Keratinocyte (primary cell): ENCODE data around the gene KLC4. TPM values are rescaled to one million over a fixed set of nuclear protein-coding genes. Genes with fewer than 3 reads are reported as not detected.

Experiments
- DNase-seq: peaks from one replicate; pipeline ENCODE4 v3.0.0-alpha.2; 2011; ENCODE audit warnings: low read depth, missing footprints, low spot score
- FAIRE-seq: peaks from 2 replicates; lab custom pipeline; 2011; peaks lifted over from hg19 to GRCh38; lab: Jason Lieb, UNC
- H2AFZ ChIP-seq: 2 replicates; pipeline ENCODE4 v1.6.0; 2012; ENCODE audit warnings: low read length, control low read depth, inconsistent platforms; ENCODE audit not compliant: control insufficient read depth
- H3K27ac ChIP-seq: 2 replicates; pipeline ENCODE4 v1.5.1; 2011; ENCODE audit warnings: low read length; ENCODE audit not compliant: control insufficient read depth, insufficient read depth
- H3K27me3 ChIP-seq: 3 replicates; pipeline ENCODE4 v1.6.0; 2011; ENCODE audit warnings: low read length; ENCODE audit not compliant: control insufficient read depth, insufficient read depth; ENCODE audit errors: extremely low read depth
- H3K36me3 ChIP-seq, 2 experiments: 2 replicates in 1 of 2; 3 replicates in 1 of 2; pipeline ENCODE4 v1.5.1; 2011; ENCODE audit warnings: low read length in 2 of 2, mild to moderate bottlenecking in 1 of 2; ENCODE audit not compliant: control insufficient read depth in 2 of 2, insufficient read depth in 2 of 2; ENCODE audit errors: extremely low read depth in 1 of 2
- H3K4me1 ChIP-seq: 3 replicates; pipeline ENCODE4 v1.5.1; 2011; ENCODE audit warnings: low read length; ENCODE audit not compliant: control insufficient read depth, insufficient read depth; ENCODE audit errors: extremely low read depth
- H3K4me2 ChIP-seq: 3 replicates; pipeline ENCODE4 v1.6.0; 2011; ENCODE audit warnings: low read depth, low read length; ENCODE audit not compliant: control insufficient read depth, insufficient read depth; ENCODE audit errors: extremely low read depth
- H3K4me3 ChIP-seq, 3 experiments: fragments of 200-600 bp in 1 of 3; sonication (generic) in 1 of 3; 2 replicates in 2 of 3; 3 replicates in 1 of 3; pipeline ENCODE4 v1.5.1; 2011 to 2016; ENCODE audit warnings: low read length in 3 of 3, mild to moderate bottlenecking in 3 of 3, control low read depth in 2 of 3, inconsistent platforms in 1 of 3, low read depth in 1 of 3, mixed read lengths in 1 of 3, mixed run types in 1 of 3, moderate library complexity in 1 of 3; ENCODE audit not compliant: control insufficient read depth in 2 of 3, insufficient read depth in 2 of 3; ENCODE audit errors: extremely low read depth in 1 of 3
- H3K79me2 ChIP-seq: 2 replicates; pipeline ENCODE4 v1.6.0; 2012; ENCODE audit warnings: low read length; ENCODE audit not compliant: control insufficient read depth, insufficient read depth
- H3K9ac ChIP-seq: 3 replicates; pipeline ENCODE4 v1.6.0; 2011; ENCODE audit warnings: low read length; ENCODE audit not compliant: control insufficient read depth, insufficient read depth; ENCODE audit errors: extremely low read depth
- H3K9me1 ChIP-seq: 3 replicates; pipeline ENCODE4 v1.6.0; 2011; ENCODE audit warnings: low read length; ENCODE audit not compliant: control insufficient read depth, insufficient read depth; ENCODE audit errors: extremely low read depth
- H3K9me3 ChIP-seq: 2 replicates; pipeline ENCODE4 v1.5.1; 2012; ENCODE audit warnings: low read depth, low read length; ENCODE audit not compliant: control insufficient read depth
- H4K20me1 ChIP-seq: 3 replicates; pipeline ENCODE4 v1.6.0; 2011; ENCODE audit warnings: low read length; ENCODE audit not compliant: control insufficient read depth, insufficient read depth; ENCODE audit errors: extremely low read depth
- EZH2 ChIP-seq: IDR thresholded peaks from one replicate; pipeline ENCODE4 v1.6.1; 2012; ENCODE audit warnings: inconsistent platforms, mild to moderate bottlenecking, low read length, moderate library complexity
- dilution Hi-C: fragments of 300-500 bp; cut with MboI; formaldehyde crosslinking; loops from one replicate; pipeline ENCODE4 v1.7.0; 2020; ENCODE audit warnings: low sequenced_read_pairs; ENCODE audit not compliant: extremely low pct_ligation_motif_present
- polyA plus RNA-seq, 5 experiments: library from polyadenylated mRNA; depleted of rRNA in 3 of 5; stranded (reverse) in 3 of 5; stranded (forward) in 1 of 5; unstranded in 1 of 5; fragments of >200 nt; gene quantifications; 1 replicate in 1 of 5; 2 replicates in 3 of 5; 3 replicates in 1 of 5; pipeline versions ENCODE4 v1.2.1 to v1.2.3, GENCODE V29; 2011 to 2012; ENCODE audit warnings: missing spikeins in 2 of 5, low read depth in 1 of 5, low replicate concordance in 1 of 5
- TF ChIP-seq, protein P1 (sequence below), 3 experiments: IDR thresholded peaks in 1 of 3; conservative IDR thresholded peaks in 1 of 3; optimal IDR thresholded peaks in 1 of 3; 2 replicates in 2 of 3; 3 replicates in 1 of 3; pipeline versions ENCODE3 to v1.5.1; 2011; ENCODE audit warnings: low read length in 3 of 3, mild to moderate bottlenecking in 3 of 3, moderate library complexity in 2 of 3, control low read depth in 1 of 3, inconsistent platforms in 1 of 3; ENCODE audit not compliant: insufficient read depth in 2 of 3; ENCODE audit errors: extremely low read depth in 1 of 3

The KLC4 gene
- polyA plus RNA-seq, 1 donor (not counting 4 experiments of a cell fraction or from before 2014, with no cell fraction given), result 8.8 TPM

DNA sequence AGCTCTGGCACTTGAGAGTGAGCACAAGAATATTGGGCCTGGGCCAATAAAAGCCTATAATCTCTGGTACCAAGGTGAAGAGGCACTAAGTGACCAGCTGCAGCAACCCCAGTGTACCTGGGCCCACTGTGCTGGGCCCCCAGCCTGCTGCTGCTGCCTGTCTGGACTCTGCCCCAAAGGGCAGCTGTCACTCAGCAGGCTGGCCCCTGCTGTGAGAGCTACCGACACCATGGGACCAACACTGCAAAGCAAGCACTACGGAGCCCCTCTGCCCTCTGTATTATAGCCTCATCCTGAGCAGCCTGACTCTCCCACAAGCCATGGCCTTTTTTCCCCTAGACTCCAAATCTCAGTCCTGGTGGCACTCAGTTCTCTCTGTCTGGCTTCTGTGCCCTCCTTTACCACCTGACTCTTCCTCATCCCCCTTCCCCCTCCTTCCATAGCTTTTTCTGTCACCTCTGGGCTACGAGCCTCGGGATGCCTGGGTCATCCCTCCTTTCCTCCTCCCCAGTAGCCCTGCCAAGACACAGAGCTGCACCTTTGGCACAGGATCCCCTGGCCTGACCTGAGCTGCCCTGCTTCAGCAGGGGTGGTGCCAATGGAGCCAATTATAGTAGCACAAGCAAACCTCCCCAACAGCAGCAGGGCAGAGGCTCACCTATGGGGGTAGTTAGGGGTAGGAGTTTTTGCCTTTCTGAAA is 23.8 kb upstream of the KLC4 start:
- FAIRE-seq (no peak), DNase-seq (no peak)
- H3K36me3 ChIP-seq, result peaks cover 29 to 30% of the 10 kb centered on the region in 2 experiments
- H2AFZ ChIP-seq, result no peak overlapping the region
- no peak overlapping the region for H3K4me3 ChIP-seq
- H3K9ac ChIP-seq, result no peak overlapping the region
- no peak for TF ChIP-seq EZH2
- TF ChIP-seq, protein P1, sequence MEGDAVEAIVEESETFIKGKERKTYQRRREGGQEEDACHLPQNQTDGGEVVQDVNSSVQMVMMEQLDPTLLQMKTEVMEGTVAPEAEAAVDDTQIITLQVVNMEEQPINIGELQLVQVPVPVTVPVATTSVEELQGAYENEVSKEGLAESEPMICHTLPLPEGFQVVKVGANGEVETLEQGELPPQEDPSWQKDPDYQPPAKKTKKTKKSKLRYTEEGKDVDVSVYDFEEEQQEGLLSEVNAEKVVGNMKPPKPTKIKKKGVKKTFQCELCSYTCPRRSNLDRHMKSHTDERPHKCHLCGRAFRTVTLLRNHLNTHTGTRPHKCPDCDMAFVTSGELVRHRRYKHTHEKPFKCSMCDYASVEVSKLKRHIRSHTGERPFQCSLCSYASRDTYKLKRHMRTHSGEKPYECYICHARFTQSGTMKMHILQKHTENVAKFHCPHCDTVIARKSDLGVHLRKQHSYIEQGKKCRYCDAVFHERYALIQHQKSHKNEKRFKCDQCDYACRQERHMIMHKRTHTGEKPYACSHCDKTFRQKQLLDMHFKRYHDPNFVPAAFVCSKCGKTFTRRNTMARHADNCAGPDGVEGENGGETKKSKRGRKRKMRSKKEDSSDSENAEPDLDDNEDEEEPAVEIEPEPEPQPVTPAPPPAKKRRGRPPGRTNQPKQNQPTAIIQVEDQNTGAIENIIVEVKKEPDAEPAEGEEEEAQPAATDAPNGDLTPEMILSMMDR (optimal IDR thresholded peaks at IDR 0.05 in 1 of 3, IDR thresholded peaks at IDR 0.05 in 1 of 3, conservative IDR thresholded peaks at IDR 0.05 in 1 of 3; ENCODE audit: extremely low read depth in 1 of 3, insufficient read depth in 2 of 3, low read length in 3 of 3), result no peak
- no peaks in the 10 kb centered on the region for H3K9me3 ChIP-seq
- H3K9me1 ChIP-seq, result no peaks in the 10 kb centered on the region
- no peaks in the 10 kb centered on the region for H3K4me1 ChIP-seq
- peaks cover 2% of the 10 kb centered on the region for H4K20me1 ChIP-seq
- no peaks in the 10 kb centered on the region for H3K27me3 ChIP-seq
- H3K27ac ChIP-seq, result no peak overlapping the region
- dilution Hi-C loops, result no loop called here
- H3K4me2 ChIP-seq, result no peak overlapping the region
- H3K79me2 ChIP-seq, result no peaks in the 10 kb centered on the region

DNA sequence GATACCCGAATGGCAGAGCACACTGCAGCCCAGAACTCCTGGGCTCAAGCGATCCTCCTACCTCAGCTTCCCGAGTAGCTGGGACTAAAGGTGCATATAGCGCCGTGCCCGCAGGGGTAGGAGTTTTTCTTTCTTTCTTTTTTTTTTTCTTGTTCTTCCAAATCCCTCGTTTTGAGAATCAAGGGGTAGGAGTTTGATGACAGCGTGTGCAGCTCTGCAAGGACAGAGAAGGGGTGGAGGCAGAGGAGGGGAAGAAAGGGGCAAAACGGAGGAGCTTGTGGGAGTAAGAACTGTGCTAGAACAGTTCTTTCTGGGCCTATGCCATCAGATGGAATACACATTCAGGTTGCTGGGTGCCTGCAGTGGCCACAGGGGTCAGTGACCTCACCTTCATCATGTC is 22.7 kb upstream of the KLC4 start:
- Histone ChIP-seq H3K9ac (no peak overlapping the region), H3K79me2 (no peaks in the 10 kb centered on the region), H3K27me3 (no peaks in the 10 kb centered on the region), H3K9me1 (no peaks in the 10 kb centered on the region), H2AFZ (no peak overlapping the region), H4K20me1 (peaks cover 2% of the 10 kb centered on the region), H3K9me3 (no peaks in the 10 kb centered on the region), H3K4me3 (no peak overlapping the region), H3K4me1 (no peaks in the 10 kb centered on the region), H3K36me3 (peaks cover 30 to 32% of the 10 kb centered on the region in 2 experiments), H3K27ac (no peak overlapping the region), H3K4me2 (no peak overlapping the region)
- dilution Hi-C loops, result no loop called here
- FAIRE-seq (no peak), DNase-seq (no peak)
- no peak for TF ChIP-seq EZH2
- TF ChIP-seq, protein P1 (optimal IDR thresholded peaks at IDR 0.05 in 1 of 3, IDR thresholded peaks at IDR 0.05 in 1 of 3, conservative IDR thresholded peaks at IDR 0.05 in 1 of 3; ENCODE audit: extremely low read depth in 1 of 3, insufficient read depth in 2 of 3, low read length in 3 of 3), result no peak
